Tibial nerve (tissue), 4 donors: ENCODE results near the gene APEX2.

Experiments used
- EP300 ChIP-seq, 2 donors: sonication (generic); formaldehyde crosslinking; IDR thresholded peaks; one replicate each; pipeline ENCODE4 v1.6.1; 2017; ENCODE audit warnings: antibody characterized with exemption in 2 of 2, mild to moderate bottlenecking in 1 of 2
- POLR2A ChIP-seq, 2 donors: fragments of 450-650 bp; IDR thresholded peaks; one replicate each; pipeline ENCODE4 v1.6.1; 2017; ENCODE audit warnings: antibody characterized with exemption in 2 of 2, mild to moderate bottlenecking in 2 of 2, moderate library complexity in 2 of 2
- TF ChIP-seq, protein P1 (sequence below), 5 experiments: fragments of 200-600 bp in 3 of 5; fragments of 450-650 bp in 2 of 5; sonication (generic) in 3 of 5; IDR thresholded peaks; one replicate each; pipeline ENCODE4 v1.5.1; 2016 to 2019; ENCODE audit warnings: antibody characterized with exemption in 5 of 5, mild to moderate bottlenecking in 3 of 5, moderate library complexity in 2 of 5

DNA sequence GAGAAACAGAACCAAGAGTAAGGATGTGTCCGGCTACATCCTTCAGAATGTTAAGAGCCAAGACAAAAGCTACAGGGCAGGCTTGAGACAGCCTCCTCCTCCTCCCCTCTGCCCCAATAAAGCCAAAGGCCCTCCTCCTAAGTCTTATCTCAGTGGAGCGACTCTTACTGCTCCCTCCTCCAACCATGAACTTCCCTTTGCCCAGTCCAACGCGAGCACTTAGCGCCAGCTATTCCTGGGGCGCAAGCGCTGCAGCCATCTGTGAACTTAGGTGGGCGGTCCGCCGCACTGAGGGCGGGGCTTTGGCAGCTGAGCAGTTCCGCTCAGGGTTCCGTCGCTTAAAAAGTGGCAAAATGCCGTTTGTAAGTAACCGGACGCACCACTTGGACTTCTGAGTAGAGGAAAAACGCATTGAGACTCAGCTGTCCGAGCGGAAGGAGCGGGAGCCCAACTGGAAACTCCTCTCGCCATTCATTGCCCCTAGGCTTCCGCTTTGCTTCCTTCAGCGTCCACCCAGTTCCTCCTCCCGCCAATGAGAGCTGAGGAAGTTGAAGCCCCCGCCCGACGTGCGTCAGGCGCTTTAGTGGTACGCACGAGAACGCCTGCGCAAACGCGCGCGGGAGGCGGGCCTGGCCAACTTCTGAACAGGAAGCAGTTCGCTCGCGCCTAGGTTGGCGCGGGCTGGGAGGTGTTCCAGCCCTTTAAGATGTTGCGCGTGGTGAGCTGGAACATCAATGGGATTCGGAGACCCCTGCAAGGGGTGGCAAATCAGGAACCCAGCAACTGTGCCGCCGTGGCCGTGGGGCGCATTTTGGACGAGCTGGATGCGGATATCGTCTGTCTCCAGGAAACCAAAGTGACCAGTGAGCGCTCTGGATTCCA is at the start of gene APEX2:
- TF ChIP-seq, protein P1, sequence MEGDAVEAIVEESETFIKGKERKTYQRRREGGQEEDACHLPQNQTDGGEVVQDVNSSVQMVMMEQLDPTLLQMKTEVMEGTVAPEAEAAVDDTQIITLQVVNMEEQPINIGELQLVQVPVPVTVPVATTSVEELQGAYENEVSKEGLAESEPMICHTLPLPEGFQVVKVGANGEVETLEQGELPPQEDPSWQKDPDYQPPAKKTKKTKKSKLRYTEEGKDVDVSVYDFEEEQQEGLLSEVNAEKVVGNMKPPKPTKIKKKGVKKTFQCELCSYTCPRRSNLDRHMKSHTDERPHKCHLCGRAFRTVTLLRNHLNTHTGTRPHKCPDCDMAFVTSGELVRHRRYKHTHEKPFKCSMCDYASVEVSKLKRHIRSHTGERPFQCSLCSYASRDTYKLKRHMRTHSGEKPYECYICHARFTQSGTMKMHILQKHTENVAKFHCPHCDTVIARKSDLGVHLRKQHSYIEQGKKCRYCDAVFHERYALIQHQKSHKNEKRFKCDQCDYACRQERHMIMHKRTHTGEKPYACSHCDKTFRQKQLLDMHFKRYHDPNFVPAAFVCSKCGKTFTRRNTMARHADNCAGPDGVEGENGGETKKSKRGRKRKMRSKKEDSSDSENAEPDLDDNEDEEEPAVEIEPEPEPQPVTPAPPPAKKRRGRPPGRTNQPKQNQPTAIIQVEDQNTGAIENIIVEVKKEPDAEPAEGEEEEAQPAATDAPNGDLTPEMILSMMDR (IDR thresholded peaks at IDR 0.05) = no peak
- TF ChIP-seq POLR2A (IDR thresholded peaks at IDR 0.05) = peak; percentile 51 to 69
- peak; percentile 84 to 87 for TF ChIP-seq EP300 (IDR thresholded peaks at IDR 0.05)
